ENCODE data around the gene CCPG1.

DNA sequence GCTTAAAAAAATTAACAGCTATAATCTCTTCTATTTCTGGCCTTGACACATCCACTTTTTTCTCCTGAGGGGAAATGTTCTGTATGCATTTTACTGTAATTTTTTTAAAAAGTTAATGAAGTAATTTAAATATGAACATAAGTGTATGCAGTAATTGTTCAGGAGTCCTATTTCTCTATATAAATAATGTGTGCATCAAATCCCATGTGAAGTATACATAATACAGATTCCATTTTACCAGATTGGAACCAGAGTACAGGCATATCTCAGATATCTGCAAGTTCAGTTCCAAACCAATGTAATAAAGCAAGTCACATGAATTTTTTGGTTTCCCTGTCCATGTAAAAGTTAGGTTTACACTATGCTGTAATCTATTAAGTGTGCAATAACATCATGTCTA, 26.6 kb downstream of the CCPG1 start:
- TF ChIP-seq ZNF510 (tag by site-specific recombination; IDR thresholded peaks at IDR 0.05; ENCODE audit: insufficient replicate concordance) (no peak), ZNF76 (tag by site-specific recombination; IDR thresholded peaks at IDR 0.05; ENCODE audit: borderline replicate concordance, low read depth) (no peak), SP2 (tag by site-specific recombination; IDR thresholded peaks at IDR 0.05) (no peak)
- TF ChIP-seq, protein P1, sequence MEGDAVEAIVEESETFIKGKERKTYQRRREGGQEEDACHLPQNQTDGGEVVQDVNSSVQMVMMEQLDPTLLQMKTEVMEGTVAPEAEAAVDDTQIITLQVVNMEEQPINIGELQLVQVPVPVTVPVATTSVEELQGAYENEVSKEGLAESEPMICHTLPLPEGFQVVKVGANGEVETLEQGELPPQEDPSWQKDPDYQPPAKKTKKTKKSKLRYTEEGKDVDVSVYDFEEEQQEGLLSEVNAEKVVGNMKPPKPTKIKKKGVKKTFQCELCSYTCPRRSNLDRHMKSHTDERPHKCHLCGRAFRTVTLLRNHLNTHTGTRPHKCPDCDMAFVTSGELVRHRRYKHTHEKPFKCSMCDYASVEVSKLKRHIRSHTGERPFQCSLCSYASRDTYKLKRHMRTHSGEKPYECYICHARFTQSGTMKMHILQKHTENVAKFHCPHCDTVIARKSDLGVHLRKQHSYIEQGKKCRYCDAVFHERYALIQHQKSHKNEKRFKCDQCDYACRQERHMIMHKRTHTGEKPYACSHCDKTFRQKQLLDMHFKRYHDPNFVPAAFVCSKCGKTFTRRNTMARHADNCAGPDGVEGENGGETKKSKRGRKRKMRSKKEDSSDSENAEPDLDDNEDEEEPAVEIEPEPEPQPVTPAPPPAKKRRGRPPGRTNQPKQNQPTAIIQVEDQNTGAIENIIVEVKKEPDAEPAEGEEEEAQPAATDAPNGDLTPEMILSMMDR (tag by site-specific recombination; IDR thresholded peaks at IDR 0.05): no peak
- TF ChIP-seq, protein P2, sequence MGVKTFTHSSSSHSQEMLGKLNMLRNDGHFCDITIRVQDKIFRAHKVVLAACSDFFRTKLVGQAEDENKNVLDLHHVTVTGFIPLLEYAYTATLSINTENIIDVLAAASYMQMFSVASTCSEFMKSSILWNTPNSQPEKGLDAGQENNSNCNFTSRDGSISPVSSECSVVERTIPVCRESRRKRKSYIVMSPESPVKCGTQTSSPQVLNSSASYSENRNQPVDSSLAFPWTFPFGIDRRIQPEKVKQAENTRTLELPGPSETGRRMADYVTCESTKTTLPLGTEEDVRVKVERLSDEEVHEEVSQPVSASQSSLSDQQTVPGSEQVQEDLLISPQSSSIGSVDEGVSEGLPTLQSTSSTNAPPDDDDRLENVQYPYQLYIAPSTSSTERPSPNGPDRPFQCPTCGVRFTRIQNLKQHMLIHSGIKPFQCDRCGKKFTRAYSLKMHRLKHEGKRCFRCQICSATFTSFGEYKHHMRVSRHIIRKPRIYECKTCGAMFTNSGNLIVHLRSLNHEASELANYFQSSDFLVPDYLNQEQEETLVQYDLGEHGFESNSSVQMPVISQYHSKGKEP (tag by site-specific recombination; IDR thresholded peaks at IDR 0.05): no peak
